ENCODE data around the gene RALGPS1. TPM values are rescaled to one million over a fixed set of nuclear protein-coding genes. Genes with fewer than 3 reads are reported as not detected.

RALGPS1 gene
- total RNA-seq, 2 experiments from 2014 or later = 4.8 to 5.1 TPM

- ATAC-seq (ENCODE audit: low read depth) = peak; percentile 82
- Mint-ChIP-seq H3K27ac (peak overlapping the region; percentile 79), H3K4me3 (peak overlapping the region; percentile 82), H3K36me3 (no peaks in the 10 kb centered on the region), H3K27me3 (peaks cover 31% of the 10 kb centered on the region), H3K9me3 (no peaks in the 10 kb centered on the region), H3K4me1 (peaks cover 22% of the 10 kb centered on the region)
- DNase-seq = peak; percentile 96
- POLR2A ChIA-PET = interaction anchor here (1.1 to 3.5 kb wide), 5 partner anchors 19 to 226 kb away, joined by 3 to 23 read pairs (median 4); partner anchors contain the start of genes LRSAM1, RPL12, SLC2A8 and ZNF79
These were observed 310.5 kb downstream of the RALGPS1 start for GRCh38 chr9:127224883-127225739.

DNA sequence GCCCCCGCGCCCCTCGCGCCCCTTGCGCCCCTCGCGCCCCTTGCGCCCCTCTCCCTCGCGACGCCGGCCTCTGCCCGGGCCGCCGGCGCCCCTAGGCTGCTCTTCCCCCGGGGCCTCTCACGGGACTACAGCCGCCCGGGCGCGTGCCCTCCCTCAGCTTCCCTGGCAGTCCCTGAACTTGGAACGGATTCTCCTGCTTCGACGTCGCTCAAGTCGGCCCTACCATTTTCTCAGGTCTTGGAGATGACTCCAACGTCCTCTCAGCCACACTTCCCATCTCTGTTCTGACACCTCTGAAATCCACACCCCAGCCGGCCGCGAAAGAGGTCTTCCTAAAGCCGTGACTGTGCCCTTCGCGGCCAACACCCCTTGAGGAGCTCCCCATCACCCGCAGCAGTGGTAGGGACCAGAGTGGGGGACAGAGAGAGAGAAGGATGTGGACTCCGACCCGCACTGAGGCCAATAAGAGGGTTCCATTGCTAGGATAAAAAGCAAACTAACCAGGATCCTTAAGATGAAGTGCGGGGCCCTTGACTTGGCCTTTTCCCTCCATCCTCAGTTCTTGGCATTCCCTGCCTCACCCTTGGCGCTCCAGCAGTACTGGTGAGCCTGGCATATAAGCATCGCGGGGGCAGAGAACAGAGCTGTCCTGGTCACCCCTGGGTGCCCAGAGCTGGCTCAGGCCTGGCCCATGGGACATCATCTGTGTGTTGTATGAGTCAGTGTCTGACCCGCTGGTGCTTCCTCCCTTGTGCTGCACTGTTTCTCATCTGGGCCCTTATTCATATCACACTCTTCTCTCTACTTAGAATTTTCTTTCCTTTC is 311.4 kb downstream of the RALGPS1 start:
- H3K4me1 Mint-ChIP-seq = peaks cover 22% of the 10 kb centered on the region
- H3K27ac Mint-ChIP-seq = peak overlapping the region; percentile 45
- H3K27me3 Mint-ChIP-seq = peaks cover 31% of the 10 kb centered on the region
- POLR2A ChIA-PET = interaction anchor here (1.2 to 3.5 kb wide), 3 partner anchors 18 to 225 kb away, joined by 3 to 23 read pairs (median 7); partner anchors contain the start of genes LRSAM1, RPL12 and ZNF79
- H3K4me3 Mint-ChIP-seq = peak overlapping the region; percentile 63
- DNase-seq (no peak), ATAC-seq (ENCODE audit: low read depth) (no peak)
- no peaks in the 10 kb centered on the region for H3K9me3 Mint-ChIP-seq
- no peaks in the 10 kb centered on the region for H3K36me3 Mint-ChIP-seq

GRCh38 chr9:127229691-127230417 is 315.3 kb downstream of the RALGPS1 start:
- ATAC-seq (ENCODE audit: low read depth) (no peak), DNase-seq (no peak)
- POLR2A ChIA-PET = no interaction called here
- no peak overlapping the region for H3K27ac Mint-ChIP-seq
- no peak overlapping the region for H3K4me3 Mint-ChIP-seq
- no peaks in the 10 kb centered on the region for H3K36me3 Mint-ChIP-seq
- no peaks in the 10 kb centered on the region for H3K9me3 Mint-ChIP-seq
- H3K4me1 Mint-ChIP-seq = peaks cover 5% of the 10 kb centered on the region
- H3K27me3 Mint-ChIP-seq = peaks cover 36% of the 10 kb centered on the region

DNA sequence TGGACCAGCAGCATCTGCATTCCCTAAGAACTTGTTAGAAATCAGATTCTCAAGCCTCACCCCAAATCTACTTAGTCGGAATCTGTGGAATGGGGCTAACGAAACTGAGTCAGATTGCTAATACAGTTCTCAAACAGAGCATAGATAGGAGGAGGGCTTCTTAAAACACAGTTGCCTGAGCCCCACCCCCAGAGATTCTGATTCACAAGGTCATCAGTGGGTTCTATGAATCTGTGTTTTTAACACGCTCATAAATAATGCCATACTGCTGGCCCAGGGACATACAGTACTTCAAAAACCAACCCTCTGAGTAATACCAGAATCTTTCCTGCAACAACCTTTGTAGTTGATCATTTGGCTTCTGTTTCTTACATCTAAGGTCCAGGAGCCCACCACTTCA is 317.1 kb downstream of the RALGPS1 start:
- no peak for ATAC-seq (ENCODE audit: low read depth)

DNA sequence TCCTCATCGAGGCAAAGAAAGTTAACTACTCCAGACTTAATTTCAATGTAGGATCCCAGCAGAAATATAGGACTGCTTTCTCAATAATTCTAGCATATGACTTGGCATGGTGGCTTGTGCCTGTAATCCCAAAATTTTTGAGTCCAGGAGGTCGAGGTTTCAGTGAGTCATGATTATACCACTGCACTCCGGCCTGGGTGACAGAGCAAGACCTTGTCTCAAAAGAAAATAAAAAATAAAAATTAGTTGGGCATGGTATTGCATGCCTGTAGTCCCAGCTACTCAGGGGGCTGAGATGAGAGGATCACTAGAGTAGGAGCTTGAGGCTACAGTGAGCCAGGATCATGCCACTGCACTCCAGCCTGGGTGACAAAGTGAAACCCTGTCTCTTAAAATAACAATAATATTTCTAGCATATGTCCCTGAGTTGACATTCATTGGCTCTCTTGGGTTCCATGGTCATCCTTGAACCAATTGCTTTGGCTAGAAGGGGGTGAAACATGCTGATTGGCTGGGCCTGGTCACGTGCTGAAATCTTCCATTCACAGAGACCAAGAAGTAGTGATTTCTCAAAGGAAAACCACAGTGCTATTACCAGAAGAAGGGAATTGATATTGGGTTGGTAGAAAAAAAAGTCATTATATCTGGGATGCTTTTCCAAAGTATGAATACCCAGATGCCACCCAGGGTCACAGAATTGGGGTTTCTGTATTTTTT is 318.4 kb downstream of the RALGPS1 start:
- no peak for ATAC-seq (ENCODE audit: low read depth)

More for the DNA sequence above, 317.1 kb downstream of the RALGPS1 start:
- no peak for DNase-seq
- Mint-ChIP-seq H3K27ac (no peak overlapping the region), H3K36me3 (no peaks in the 10 kb centered on the region), H3K4me1 (no peaks in the 10 kb centered on the region), H3K4me3 (no peak overlapping the region), H3K27me3 (peaks cover 30% of the 10 kb centered on the region), H3K9me3 (no peaks in the 10 kb centered on the region)
- POLR2A ChIA-PET = no interaction called here

GRCh38 chr9:127233550-127233949 is 319.0 kb downstream of the RALGPS1 start:
- no peak overlapping the region for H3K4me3 Mint-ChIP-seq
- no peak overlapping the region for H3K27ac Mint-ChIP-seq

More for the DNA sequence above, 318.4 kb downstream of the RALGPS1 start:
- DNase-seq = no peak
- Mint-ChIP-seq H3K27me3 (peaks cover 23% of the 10 kb centered on the region), H3K36me3 (no peaks in the 10 kb centered on the region), H3K9me3 (no peaks in the 10 kb centered on the region), H3K27ac (no peak overlapping the region), H3K4me1 (no peaks in the 10 kb centered on the region), H3K4me3 (no peak overlapping the region)
- POLR2A ChIA-PET = no interaction called here

GRCh38 chr9:127233989-127234388 is 319.4 kb downstream of the RALGPS1 start:
- POLR2A ChIA-PET = no interaction called here
- Mint-ChIP-seq H3K4me3 (no peak overlapping the region), H3K36me3 (no peaks in the 10 kb centered on the region), H3K27me3 (peaks cover 20% of the 10 kb centered on the region), H3K27ac (no peak overlapping the region), H3K4me1 (no peaks in the 10 kb centered on the region), H3K9me3 (no peaks in the 10 kb centered on the region)
- DNase-seq = no peak
- no peak for ATAC-seq (ENCODE audit: low read depth)

More at GRCh38 chr9:127233550-127233949, 319.0 kb downstream of the RALGPS1 start:
- H3K9me3 Mint-ChIP-seq = no peaks in the 10 kb centered on the region
- ATAC-seq (ENCODE audit: low read depth) (no peak), DNase-seq (no peak)
- no peaks in the 10 kb centered on the region for H3K36me3 Mint-ChIP-seq
- peaks cover 23% of the 10 kb centered on the region for H3K27me3 Mint-ChIP-seq
- no peaks in the 10 kb centered on the region for H3K4me1 Mint-ChIP-seq
- POLR2A ChIA-PET = no interaction called here

GRCh38 chr9:127237801-127238200 is 323.2 kb downstream of the RALGPS1 start:
- Mint-ChIP-seq H3K4me3 (no peak overlapping the region), H3K9me3 (no peaks in the 10 kb centered on the region), H3K4me1 (no peaks in the 10 kb centered on the region), H3K36me3 (no peaks in the 10 kb centered on the region), H3K27ac (no peak overlapping the region), H3K27me3 (peaks cover 13% of the 10 kb centered on the region)
- ATAC-seq (ENCODE audit: low read depth) (no peak), DNase-seq (no peak)
- POLR2A ChIA-PET = no interaction called here

DNA sequence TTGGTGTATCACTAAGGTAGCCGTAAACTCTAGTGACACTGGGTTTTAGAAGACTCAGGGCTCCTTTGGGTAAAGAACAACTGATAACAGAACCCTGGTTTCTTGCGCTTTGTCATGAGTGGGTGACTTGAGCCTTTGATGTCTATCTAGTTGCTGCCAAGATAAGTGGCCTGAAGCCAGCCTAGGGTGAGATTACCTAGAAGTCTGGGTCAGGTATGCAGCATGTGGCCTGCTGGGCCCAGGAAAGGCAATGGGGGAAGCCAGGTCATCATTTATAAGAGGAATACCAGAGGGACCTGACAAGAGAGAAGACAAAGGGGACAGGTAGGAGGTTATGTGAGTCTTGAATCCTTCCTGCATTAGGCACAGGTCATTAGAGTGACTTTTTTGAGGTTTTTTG is 326.8 kb downstream of the RALGPS1 start:
- H3K27ac Mint-ChIP-seq = no peak overlapping the region
- peaks cover 6% of the 10 kb centered on the region for H3K4me1 Mint-ChIP-seq

GRCh38 chr9:127244609-127245601 is 330.3 kb downstream of the RALGPS1 start:
- POLR2A ChIA-PET = interaction anchor here (0.6 to 1.5 kb wide), 4 partner anchors 19 to 206 kb away, joined by 3 to 5 read pairs (median 3); partner anchors contain the start of genes LRSAM1 and RPL12
- Mint-ChIP-seq H3K27me3 (peaks cover 10% of the 10 kb centered on the region), H3K9me3 (no peaks in the 10 kb centered on the region), H3K4me3 (peak overlapping the region; percentile 89), H3K4me1 (peaks cover 6% of the 10 kb centered on the region), H3K27ac (peak overlapping the region; percentile 75), H3K36me3 (no peaks in the 10 kb centered on the region)
- DNase-seq (peak; percentile 94), ATAC-seq (ENCODE audit: low read depth) (peak; percentile 100)

More for the DNA sequence above, 326.8 kb downstream of the RALGPS1 start:
- no peaks in the 10 kb centered on the region for H3K9me3 Mint-ChIP-seq
- no peaks in the 10 kb centered on the region for H3K36me3 Mint-ChIP-seq
- no peak overlapping the region for H3K4me3 Mint-ChIP-seq
- DNase-seq (no peak), ATAC-seq (ENCODE audit: low read depth) (no peak)
- peaks cover 5% of the 10 kb centered on the region for H3K27me3 Mint-ChIP-seq
- POLR2A ChIA-PET = no interaction called here

GRCh38 chr9:127245637-127246164 is 331.1 kb downstream of the RALGPS1 start:
- Mint-ChIP-seq H3K4me1 (peaks cover 6% of the 10 kb centered on the region), H3K9me3 (no peaks in the 10 kb centered on the region), H3K27ac (no peak overlapping the region), H3K36me3 (no peaks in the 10 kb centered on the region), H3K27me3 (peaks cover 16% of the 10 kb centered on the region), H3K4me3 (peak overlapping the region; percentile 89)
- ATAC-seq (ENCODE audit: low read depth) (no peak), DNase-seq (no peak)
- POLR2A ChIA-PET = interaction anchor here (1.3 kb wide), 1 partner anchor 22 kb away, joined by 3 read pairs; no protein-coding TSS in a partner anchor

Measured in activated naive CD8-positive, alpha-beta T cell treated with anti-CD3 and anti-CD28 coated beads, Interleukin-2, amount 10 ng/mL, durations not matched to agents 7 days and 5 days (primary cell).